Stimulated activated naive CD8-positive, alpha-beta T cell treated with anti-CD3 and anti-CD28 coated beads, Interleukin-15, amount 100 ng/mL, for 72 hours (primary cell): ENCODE measurements around the gene DIPK1B.
A peak's percentile ranks its signal among the peaks of the same experiment; 100 is the strongest.

Experiments used
- ATAC-seq: fragments of 150-1000 bp; cut with Tn5 transposase; 2 replicates; pipeline ENCODE4 v1.10.0; 2021; ENCODE audit warnings: mild to moderate bottlenecking, moderate library complexity
- DNase-seq, 2 donors: peaks; one replicate each; pipeline ENCODE4 v3.0.0; 2021 to 2022
- H3K27ac Mint-ChIP-seq, 2 donors: one replicate each; pipeline ENCODE4 v1.8.0; 2022; ENCODE audit warnings: mild to moderate bottlenecking in 2 of 2, mixed read lengths in 2 of 2, moderate library complexity in 2 of 2
- H3K27me3 Mint-ChIP-seq: one replicate; pipeline ENCODE4 v1.8.0; 2022; ENCODE audit warnings: mixed read lengths
- H3K4me1 Mint-ChIP-seq: one replicate; pipeline ENCODE4 v1.8.0; 2022; ENCODE audit warnings: mild to moderate bottlenecking, mixed read lengths
- H3K4me3 Mint-ChIP-seq, 2 donors: one replicate each; pipeline ENCODE4 v1.8.0; 2022; ENCODE audit warnings: mild to moderate bottlenecking in 2 of 2, mixed read lengths in 2 of 2, moderate library complexity in 1 of 2
- H3K9me3 Mint-ChIP-seq, 2 donors: one replicate each; pipeline ENCODE4 v1.8.0; 2022; ENCODE audit warnings: mixed read lengths in 2 of 2

DIPK1B gene

GRCh38 chr9:136690104-136690805, 22.1 kb upstream of the DIPK1B start:
- no peak for ATAC-seq
- no peak overlapping the region for H3K27ac Mint-ChIP-seq

GRCh38 chr9:136690806-136691261, 21.5 kb upstream of the DIPK1B start:
- Mint-ChIP-seq H3K27ac (no peak overlapping the region), H3K4me3 (no peak overlapping the region), H3K4me1 (peaks cover 37% of the 10 kb centered on the region), H3K27me3 (no peaks in the 10 kb centered on the region), H3K9me3 (no peaks in the 10 kb centered on the region)
- DNase-seq (no peak), ATAC-seq (no peak)

More at GRCh38 chr9:136690104-136690805, 22.1 kb upstream of the DIPK1B start:
- no peak overlapping the region for H3K4me3 Mint-ChIP-seq
- H3K9me3 Mint-ChIP-seq: no peaks in the 10 kb centered on the region
- no peaks in the 10 kb centered on the region for H3K27me3 Mint-ChIP-seq
- H3K4me1 Mint-ChIP-seq: peaks cover 37% of the 10 kb centered on the region
- DNase-seq: no peak

- Mint-ChIP-seq H3K4me3 (no peak overlapping the region), H3K27ac (no peak overlapping the region), H3K27me3 (no peaks in the 10 kb centered on the region), H3K9me3 (no peaks in the 10 kb centered on the region), H3K4me1 (peaks cover 38% of the 10 kb centered on the region)
- no peak for ATAC-seq
- DNase-seq: no peak
Measured at GRCh38 chr9:136691316-136692184, 20.8 kb upstream of the DIPK1B start.

- ATAC-seq (no peak), DNase-seq (no peak)
- Mint-ChIP-seq H3K4me3 (no peak overlapping the region), H3K27me3 (peaks cover 5% of the 10 kb centered on the region), H3K4me1 (peaks cover 46% of the 10 kb centered on the region), H3K27ac (no peak overlapping the region), H3K9me3 (no peaks in the 10 kb centered on the region)
Measured at GRCh38 chr9:136692185-136693134, 19.9 kb upstream of the DIPK1B start.

GRCh38 chr9:136693135-136693489, 19.3 kb upstream of the DIPK1B start:
- Mint-ChIP-seq H3K9me3 (no peaks in the 10 kb centered on the region), H3K27ac (no peak overlapping the region), H3K27me3 (peaks cover 10% of the 10 kb centered on the region), H3K4me1 (peaks cover 49% of the 10 kb centered on the region), H3K4me3 (no peak overlapping the region)
- DNase-seq (no peak), ATAC-seq (no peak)

GRCh38 chr9:136693490-136694162, 18.7 kb upstream of the DIPK1B start:
- H3K9me3 Mint-ChIP-seq: no peaks in the 10 kb centered on the region
- DNase-seq (no peak), ATAC-seq (no peak)
- H3K27ac Mint-ChIP-seq: no peak overlapping the region
- peaks cover 13% of the 10 kb centered on the region for H3K27me3 Mint-ChIP-seq
- peaks cover 47% of the 10 kb centered on the region for H3K4me1 Mint-ChIP-seq
- no peak overlapping the region for H3K4me3 Mint-ChIP-seq

- H3K4me3 Mint-ChIP-seq: no peak overlapping the region
- DNase-seq: no peak
- H3K27me3 Mint-ChIP-seq: peaks cover 18% of the 10 kb centered on the region
- no peak overlapping the region for H3K27ac Mint-ChIP-seq
- H3K4me1 Mint-ChIP-seq: peaks cover 46% of the 10 kb centered on the region
- ATAC-seq: peak; percentile 64
- H3K9me3 Mint-ChIP-seq: no peaks in the 10 kb centered on the region
Measured at GRCh38 chr9:136694163-136694871, 18.1 kb upstream of the DIPK1B start.

GRCh38 chr9:136694872-136695247, 17.5 kb upstream of the DIPK1B start:
- no peak for DNase-seq
- Mint-ChIP-seq H3K9me3 (no peaks in the 10 kb centered on the region), H3K27ac (peak overlapping the region in 1 of 2 donors; percentile 90), H3K4me3 (peak overlapping the region in 1 of 2 donors; percentile 21), H3K4me1 (peaks cover 46% of the 10 kb centered on the region), H3K27me3 (peaks cover 18% of the 10 kb centered on the region)
- ATAC-seq: no peak

- no peak for DNase-seq
- Mint-ChIP-seq H3K4me1 (peaks cover 52% of the 10 kb centered on the region), H3K27ac (no peak overlapping the region), H3K4me3 (peak overlapping the region in 1 of 2 donors; percentile 76), H3K9me3 (no peaks in the 10 kb centered on the region), H3K27me3 (peaks cover 18% of the 10 kb centered on the region)
- no peak for ATAC-seq
Measured at GRCh38 chr9:136695435-136695895, 16.9 kb upstream of the DIPK1B start.

GRCh38 chr9:136695955-136696354, 16.4 kb upstream of the DIPK1B start:
- Mint-ChIP-seq H3K4me1 (peaks cover 57% of the 10 kb centered on the region), H3K9me3 (no peaks in the 10 kb centered on the region), H3K27me3 (peaks cover 18% of the 10 kb centered on the region), H3K27ac (peak overlapping the region in 1 of 2 donors; percentile 19), H3K4me3 (peak overlapping the region in 1 of 2 donors; percentile 76)
- ATAC-seq (no peak), DNase-seq (no peak)

GRCh38 chr9:136696502-136696901, 15.9 kb upstream of the DIPK1B start:
- Mint-ChIP-seq H3K27ac (peak overlapping the region in 1 of 2 donors; percentile 34), H3K9me3 (no peaks in the 10 kb centered on the region), H3K27me3 (peaks cover 18% of the 10 kb centered on the region), H3K4me1 (peaks cover 62% of the 10 kb centered on the region), H3K4me3 (peak overlapping the region in 1 of 2 donors; percentile 76)
- DNase-seq (no peak), ATAC-seq (no peak)

GRCh38 chr9:136697146-136697820, 15.1 kb upstream of the DIPK1B start:
- Mint-ChIP-seq H3K27ac (peak overlapping the region in 1 of 2 donors; percentile 85), H3K4me3 (peak overlapping the region in 1 of 2 donors; percentile 83), H3K9me3 (no peaks in the 10 kb centered on the region), H3K4me1 (peaks cover 70% of the 10 kb centered on the region), H3K27me3 (peaks cover 18% of the 10 kb centered on the region)
- ATAC-seq (no peak), DNase-seq (no peak)

GRCh38 chr9:136697821-136698526, 14.4 kb upstream of the DIPK1B start:
- ATAC-seq (no peak), DNase-seq (no peak)
- Mint-ChIP-seq H3K4me1 (peaks cover 77% of the 10 kb centered on the region), H3K9me3 (no peaks in the 10 kb centered on the region), H3K27me3 (peaks cover 18% of the 10 kb centered on the region), H3K27ac (peak overlapping the region in 1 of 2 donors; percentile 85), H3K4me3 (peak overlapping the region in 1 of 2 donors; percentile 83)
